Measurements from ENCODE around the gene USP17L12.
"Not testable (repeated sequence)": the region's sequence is repeated elsewhere in the genome, so short reads cannot be mapped to it uniquely, and the experiment has no call there.

Gene USP17L12, protein sequence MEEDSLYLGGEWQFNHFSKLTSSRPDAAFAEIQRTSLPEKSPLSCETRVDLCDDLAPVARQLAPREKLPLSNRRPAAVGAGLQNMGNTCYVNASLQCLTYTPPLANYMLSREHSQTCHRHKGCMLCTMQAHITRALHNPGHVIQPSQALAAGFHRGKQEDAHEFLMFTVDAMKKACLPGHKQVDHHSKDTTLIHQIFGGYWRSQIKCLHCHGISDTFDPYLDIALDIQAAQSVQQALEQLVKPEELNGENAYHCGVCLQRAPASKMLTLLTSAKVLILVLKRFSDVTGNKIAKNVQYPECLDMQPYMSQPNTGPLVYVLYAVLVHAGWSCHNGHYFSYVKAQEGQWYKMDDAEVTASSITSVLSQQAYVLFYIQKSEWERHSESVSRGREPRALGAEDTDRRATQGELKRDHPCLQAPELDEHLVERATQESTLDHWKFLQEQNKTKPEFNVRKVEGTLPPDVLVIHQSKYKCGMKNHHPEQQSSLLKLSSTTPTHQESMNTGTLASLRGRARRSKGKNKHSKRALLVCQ

DNA sequence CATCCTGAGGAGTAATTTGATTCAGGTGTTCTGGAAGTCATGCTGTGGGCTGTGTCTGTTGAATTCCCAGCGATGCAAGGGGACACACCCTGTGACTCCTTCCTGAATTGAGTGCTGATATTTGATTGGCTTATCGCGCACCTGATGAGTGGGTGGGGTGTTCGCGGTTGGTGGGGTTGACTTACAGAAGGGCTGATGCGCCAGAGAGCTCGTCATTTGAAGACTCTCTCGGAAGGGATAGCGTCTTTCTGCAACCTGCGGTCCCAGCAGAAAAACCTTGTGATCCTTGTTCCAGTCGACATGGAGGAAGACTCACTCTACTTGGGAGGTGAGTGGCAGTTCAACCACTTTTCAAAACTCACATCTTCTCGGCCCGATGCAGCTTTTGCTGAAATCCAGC, at the start of gene USP17L12:
USP17L12 (plus strand) TSS at position 301 of the 400 bp plus-strand sequence; CDS start at position 301, 0 bp downstream.
- not testable (repeated sequence) for H3K4me1 ChIP-seq (ENCODE audit: insufficient read depth, low read length); H3K9me3 ChIP-seq (ENCODE audit: low read length); H3K36me3 ChIP-seq (ENCODE audit: insufficient read depth, low read length); H3K27me3 ChIP-seq (ENCODE audit: insufficient read depth, low read length); H3K4me3 ChIP-seq (ENCODE audit: low read length); H2AFZ ChIP-seq (ENCODE audit: low read depth, low read length)

DNA sequence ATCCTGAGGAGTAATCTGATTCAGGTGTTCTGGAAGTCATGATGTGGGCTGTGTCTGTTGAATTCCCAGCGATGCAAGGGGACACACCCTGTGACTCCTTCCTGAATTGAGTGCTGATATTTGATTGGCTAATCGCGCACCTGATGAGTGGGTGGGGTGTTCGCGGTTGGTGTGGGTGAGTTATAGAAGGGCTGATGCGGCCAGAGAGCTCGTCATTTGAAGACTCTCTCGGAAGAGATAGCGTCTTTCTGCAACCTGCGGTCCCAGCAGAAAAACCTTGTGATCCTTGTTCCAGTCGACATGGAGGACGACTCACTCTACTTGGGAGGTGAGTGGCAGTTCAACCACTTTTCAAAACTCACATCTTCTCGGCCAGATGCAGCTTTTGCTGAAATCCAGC, 9.6 kb upstream of the USP17L12 start, which contains the start of gene USP17L10:
USP17L10 (plus strand) TSS at position 301 of the 400 bp plus-strand sequence; CDS start at position 301, 0 bp downstream.
- not testable (repeated sequence) for H3K9me3 ChIP-seq (ENCODE audit: low read length); H3K4me1 ChIP-seq (ENCODE audit: insufficient read depth, low read length); H2AFZ ChIP-seq (ENCODE audit: low read depth, low read length); H3K27me3 ChIP-seq (ENCODE audit: insufficient read depth, low read length); H3K36me3 ChIP-seq (ENCODE audit: insufficient read depth, low read length); H3K4me3 ChIP-seq (ENCODE audit: low read length)

DNA sequence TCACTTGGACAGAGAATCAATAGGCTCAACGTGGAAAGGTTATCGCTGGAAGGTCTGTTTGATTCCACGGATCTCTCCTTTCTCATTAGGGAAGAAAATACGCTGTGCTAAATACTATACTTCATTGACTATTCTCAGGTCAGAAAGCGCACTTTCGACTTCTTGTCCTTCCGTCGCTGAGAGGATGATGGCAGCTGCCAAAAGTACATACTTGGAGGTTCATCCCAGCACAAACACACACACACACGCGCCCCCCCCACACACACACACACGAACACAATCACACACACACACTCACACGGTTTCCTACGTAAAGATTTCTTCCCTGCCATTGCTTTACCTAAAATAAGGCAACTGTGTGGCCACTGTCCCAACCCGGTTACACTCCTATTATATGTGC, 5.3 kb upstream of the USP17L12 start:
- H3K27me3 ChIP-seq (ENCODE audit: insufficient read depth, low read length); H3K36me3 ChIP-seq (ENCODE audit: insufficient read depth, low read length); H3K9me3 ChIP-seq (ENCODE audit: low read length); H2AFZ ChIP-seq (ENCODE audit: low read depth, low read length); H3K4me3 ChIP-seq (ENCODE audit: low read length); H3K4me1 ChIP-seq (ENCODE audit: insufficient read depth, low read length): not testable (repeated sequence)

GRCh38 chr4:9215105-9215504, 4.8 kb upstream of the USP17L12 start, which contains the start of gene USP17L11:
Gene USP17L11 (plus strand): TSS chr4:9215405. CDS start chr4:9215405, 0 bp downstream.
- H3K27me3 ChIP-seq (ENCODE audit: insufficient read depth, low read length); H3K36me3 ChIP-seq (ENCODE audit: insufficient read depth, low read length); H3K4me3 ChIP-seq (ENCODE audit: low read length); H3K4me1 ChIP-seq (ENCODE audit: insufficient read depth, low read length); H3K9me3 ChIP-seq (ENCODE audit: low read length); H2AFZ ChIP-seq (ENCODE audit: low read depth, low read length): not testable (repeated sequence)

- not testable (repeated sequence) for H2AFZ ChIP-seq (ENCODE audit: low read depth, low read length); H3K4me1 ChIP-seq (ENCODE audit: insufficient read depth, low read length); H3K27me3 ChIP-seq (ENCODE audit: insufficient read depth, low read length); H3K9me3 ChIP-seq (ENCODE audit: low read length); H3K4me3 ChIP-seq (ENCODE audit: low read length); H3K36me3 ChIP-seq (ENCODE audit: insufficient read depth, low read length)
Observed at GRCh38 chr4:9224596-9224995, 4.6 kb downstream of the USP17L12 start, which contains the start of gene USP17L13. Gene USP17L13 (plus strand): TSS chr4:9224896. CDS start chr4:9224896, 0 bp downstream.

- not testable (repeated sequence) for H3K9me3 ChIP-seq (ENCODE audit: low read length); H2AFZ ChIP-seq (ENCODE audit: low read depth, low read length); H3K4me1 ChIP-seq (ENCODE audit: insufficient read depth, low read length); H3K27me3 ChIP-seq (ENCODE audit: insufficient read depth, low read length); H3K36me3 ChIP-seq (ENCODE audit: insufficient read depth, low read length); H3K4me3 ChIP-seq (ENCODE audit: low read length)
Observed at GRCh38 chr4:9230249-9230648, 10.3 kb downstream of the USP17L12 start.

- H3K27me3 ChIP-seq (ENCODE audit: insufficient read depth, low read length); H2AFZ ChIP-seq (ENCODE audit: low read depth, low read length); H3K4me1 ChIP-seq (ENCODE audit: insufficient read depth, low read length); H3K9me3 ChIP-seq (ENCODE audit: low read length); H3K36me3 ChIP-seq (ENCODE audit: insufficient read depth, low read length); H3K4me3 ChIP-seq (ENCODE audit: low read length): not testable (repeated sequence)
Observed at GRCh38 chr4:9234085-9234484, 14.1 kb downstream of the USP17L12 start, which contains the start of gene USP17L15. Gene USP17L15 (plus strand): TSS chr4:9234385. CDS start chr4:9234385, 0 bp downstream.

DNA sequence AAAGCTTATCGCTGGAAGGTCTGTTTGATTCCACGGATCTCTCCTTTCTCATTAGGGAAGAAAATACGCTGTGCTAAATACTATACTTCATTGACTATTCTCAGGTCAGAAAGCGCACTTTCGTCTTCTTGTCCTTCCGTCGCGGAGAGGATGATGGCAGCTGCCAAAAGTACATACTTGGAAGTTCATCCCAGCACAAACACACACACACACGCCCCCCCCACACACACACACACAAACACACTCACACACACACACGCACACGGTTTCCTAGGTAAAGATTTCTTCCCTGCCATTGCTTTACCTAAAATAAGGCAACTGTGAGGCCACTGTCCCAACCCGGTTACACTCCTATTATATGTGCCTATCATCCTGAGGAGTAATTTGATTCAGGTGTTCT, 18.5 kb downstream of the USP17L12 start:
- not testable (repeated sequence) for H3K4me3 ChIP-seq (ENCODE audit: low read length); H3K9me3 ChIP-seq (ENCODE audit: low read length); H3K4me1 ChIP-seq (ENCODE audit: insufficient read depth, low read length); H3K27me3 ChIP-seq (ENCODE audit: insufficient read depth, low read length); H3K36me3 ChIP-seq (ENCODE audit: insufficient read depth, low read length); H2AFZ ChIP-seq (ENCODE audit: low read depth, low read length)

- H3K4me1 ChIP-seq (ENCODE audit: insufficient read depth, low read length); H2AFZ ChIP-seq (ENCODE audit: low read depth, low read length); H3K9me3 ChIP-seq (ENCODE audit: low read length); H3K36me3 ChIP-seq (ENCODE audit: insufficient read depth, low read length); H3K4me3 ChIP-seq (ENCODE audit: low read length); H3K27me3 ChIP-seq (ENCODE audit: insufficient read depth, low read length): not testable (repeated sequence)
Observed at GRCh38 chr4:9243579-9243978, 23.6 kb downstream of the USP17L12 start, which contains the start of gene USP17L17. Gene USP17L17 (plus strand): TSS chr4:9243879. CDS start chr4:9243879, 0 bp downstream.

GRCh38 chr4:9247953-9248680, 28.2 kb downstream of the USP17L12 start, which contains the start of gene USP17L18:
Gene USP17L18 (plus strand): TSS chr4:9248630. CDS start chr4:9248630, 0 bp downstream.
- H3K9me3 ChIP-seq (ENCODE audit: low read length); H3K4me3 ChIP-seq (ENCODE audit: low read length); H3K4me1 ChIP-seq (ENCODE audit: insufficient read depth, low read length); H3K27me3 ChIP-seq (ENCODE audit: insufficient read depth, low read length); H3K36me3 ChIP-seq (ENCODE audit: insufficient read depth, low read length); H2AFZ ChIP-seq (ENCODE audit: low read depth, low read length): not testable (repeated sequence)

DNA sequence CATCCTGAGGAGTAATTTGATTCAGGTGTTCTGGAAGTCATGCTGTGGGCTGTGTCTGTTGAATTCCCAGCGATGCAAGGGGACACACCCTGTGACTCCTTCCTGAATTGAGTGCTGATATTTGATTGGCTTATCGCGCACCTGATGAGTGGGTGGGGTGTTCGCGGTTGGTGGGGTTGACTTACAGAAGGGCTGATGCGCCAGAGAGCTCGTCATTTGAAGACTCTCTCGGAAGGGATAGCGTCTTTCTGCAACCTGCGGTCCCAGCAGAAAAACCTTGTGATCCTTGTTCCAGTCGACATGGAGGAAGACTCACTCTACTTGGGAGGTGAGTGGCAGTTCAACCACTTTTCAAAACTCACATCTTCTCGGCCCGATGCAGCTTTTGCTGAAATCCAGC, 33.1 kb downstream of the USP17L12 start, which contains the start of gene USP17L19:
USP17L19 (plus strand) TSS at position 301 of the 400 bp plus-strand sequence; CDS start at position 301, 0 bp downstream.
- H3K27me3 ChIP-seq (ENCODE audit: insufficient read depth, low read length); H2AFZ ChIP-seq (ENCODE audit: low read depth, low read length); H3K4me1 ChIP-seq (ENCODE audit: insufficient read depth, low read length); H3K4me3 ChIP-seq (ENCODE audit: low read length); H3K36me3 ChIP-seq (ENCODE audit: insufficient read depth, low read length); H3K9me3 ChIP-seq (ENCODE audit: low read length): not testable (repeated sequence)

DNA sequence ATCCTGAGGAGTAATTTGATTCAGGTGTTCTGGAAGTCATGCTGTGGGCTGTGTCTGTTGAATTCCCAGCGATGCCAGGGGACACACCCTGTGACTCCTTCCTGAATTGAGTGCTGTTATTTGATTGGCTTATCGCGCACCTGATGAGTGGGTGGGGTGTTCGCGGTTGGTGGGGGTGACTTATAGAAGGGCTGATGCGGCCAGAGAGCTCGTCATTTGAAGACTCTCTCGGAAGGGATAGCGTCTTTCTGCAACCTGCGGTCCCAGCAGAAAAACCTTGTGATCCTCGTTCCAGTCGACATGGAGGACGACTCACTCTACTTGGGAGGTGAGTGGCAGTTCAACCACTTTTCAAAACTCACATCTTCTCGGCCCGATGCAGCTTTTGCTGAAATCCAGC, 37.9 kb downstream of the USP17L12 start, which contains the start of gene USP17L20:
USP17L20 (plus strand) TSS at position 301 of the 400 bp plus-strand sequence; CDS start at position 301, 0 bp downstream.
- H2AFZ ChIP-seq (ENCODE audit: low read depth, low read length): not testable (repeated sequence)

GRCh38 chr4:9262572-9262971, 42.6 kb downstream of the USP17L12 start, which contains the start of gene USP17L21:
Gene USP17L21 (plus strand): TSS chr4:9262872. CDS start chr4:9262872, 0 bp downstream.
- H3K4me1 ChIP-seq (ENCODE audit: insufficient read depth, low read length); H3K9me3 ChIP-seq (ENCODE audit: low read length): not testable (repeated sequence)

More for the DNA sequence above, 37.9 kb downstream of the USP17L12 start, which contains the start of gene USP17L20:
- not testable (repeated sequence) for H3K27me3 ChIP-seq (ENCODE audit: insufficient read depth, low read length); H3K36me3 ChIP-seq (ENCODE audit: insufficient read depth, low read length); H3K4me1 ChIP-seq (ENCODE audit: insufficient read depth, low read length); H3K9me3 ChIP-seq (ENCODE audit: low read length); H3K4me3 ChIP-seq (ENCODE audit: low read length)

More at GRCh38 chr4:9262572-9262971, 42.6 kb downstream of the USP17L12 start, which contains the start of gene USP17L21:
- not testable (repeated sequence) for H3K4me3 ChIP-seq (ENCODE audit: low read length); H2AFZ ChIP-seq (ENCODE audit: low read depth, low read length); H3K27me3 ChIP-seq (ENCODE audit: insufficient read depth, low read length); H3K36me3 ChIP-seq (ENCODE audit: insufficient read depth, low read length)
